ENCODE results near the gene LHPP.

- TF ChIP-seq CTCF (IDR thresholded peaks at IDR 0.05), result no peak
- no peak for TF ChIP-seq EP300 (IDR thresholded peaks at IDR 0.05)
Measured at GRCh38 chr10:124561206-124561605, 99.6 kb downstream of the LHPP start.
